ENCODE data around the gene GNRHR. TPM values are rescaled to one million over a fixed set of nuclear protein-coding genes. Genes with fewer than 3 reads are reported as not detected.

GNRHR gene
- total RNA-seq, 4 donors from 2014 or later: not detected

GRCh38 chr4:67749286-67749685 lies 4.9 kb downstream of the GNRHR start:
- Histone ChIP-seq H3K36me3 (no peaks in the 10 kb centered on the region), H3K27me3 (no peaks in the 10 kb centered on the region), H3K4me1 (peaks cover 0 to 6% (median 0%) of the 10 kb centered on the region in 3 donors), H3K4me3 (no peak overlapping the region), H3K9me3 (no peaks in the 10 kb centered on the region), H3K27ac (no peak overlapping the region)
- ATAC-seq: no peak
- 82 to 86% methylated on average over 3 of the region's 3 CpGs for WGBS, 2 donors (ENCODE audit: low coverage in 1 of 2)
- TF ChIP-seq POLR2A (IDR thresholded peaks at IDR 0.05) (no peak), POLR2AphosphoS5 (IDR thresholded peaks at IDR 0.05) (no peak), EP300 (IDR thresholded peaks at IDR 0.05) (no peak)
- TF ChIP-seq, protein P1, sequence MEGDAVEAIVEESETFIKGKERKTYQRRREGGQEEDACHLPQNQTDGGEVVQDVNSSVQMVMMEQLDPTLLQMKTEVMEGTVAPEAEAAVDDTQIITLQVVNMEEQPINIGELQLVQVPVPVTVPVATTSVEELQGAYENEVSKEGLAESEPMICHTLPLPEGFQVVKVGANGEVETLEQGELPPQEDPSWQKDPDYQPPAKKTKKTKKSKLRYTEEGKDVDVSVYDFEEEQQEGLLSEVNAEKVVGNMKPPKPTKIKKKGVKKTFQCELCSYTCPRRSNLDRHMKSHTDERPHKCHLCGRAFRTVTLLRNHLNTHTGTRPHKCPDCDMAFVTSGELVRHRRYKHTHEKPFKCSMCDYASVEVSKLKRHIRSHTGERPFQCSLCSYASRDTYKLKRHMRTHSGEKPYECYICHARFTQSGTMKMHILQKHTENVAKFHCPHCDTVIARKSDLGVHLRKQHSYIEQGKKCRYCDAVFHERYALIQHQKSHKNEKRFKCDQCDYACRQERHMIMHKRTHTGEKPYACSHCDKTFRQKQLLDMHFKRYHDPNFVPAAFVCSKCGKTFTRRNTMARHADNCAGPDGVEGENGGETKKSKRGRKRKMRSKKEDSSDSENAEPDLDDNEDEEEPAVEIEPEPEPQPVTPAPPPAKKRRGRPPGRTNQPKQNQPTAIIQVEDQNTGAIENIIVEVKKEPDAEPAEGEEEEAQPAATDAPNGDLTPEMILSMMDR (IDR thresholded peaks at IDR 0.05): no peak

DNA sequence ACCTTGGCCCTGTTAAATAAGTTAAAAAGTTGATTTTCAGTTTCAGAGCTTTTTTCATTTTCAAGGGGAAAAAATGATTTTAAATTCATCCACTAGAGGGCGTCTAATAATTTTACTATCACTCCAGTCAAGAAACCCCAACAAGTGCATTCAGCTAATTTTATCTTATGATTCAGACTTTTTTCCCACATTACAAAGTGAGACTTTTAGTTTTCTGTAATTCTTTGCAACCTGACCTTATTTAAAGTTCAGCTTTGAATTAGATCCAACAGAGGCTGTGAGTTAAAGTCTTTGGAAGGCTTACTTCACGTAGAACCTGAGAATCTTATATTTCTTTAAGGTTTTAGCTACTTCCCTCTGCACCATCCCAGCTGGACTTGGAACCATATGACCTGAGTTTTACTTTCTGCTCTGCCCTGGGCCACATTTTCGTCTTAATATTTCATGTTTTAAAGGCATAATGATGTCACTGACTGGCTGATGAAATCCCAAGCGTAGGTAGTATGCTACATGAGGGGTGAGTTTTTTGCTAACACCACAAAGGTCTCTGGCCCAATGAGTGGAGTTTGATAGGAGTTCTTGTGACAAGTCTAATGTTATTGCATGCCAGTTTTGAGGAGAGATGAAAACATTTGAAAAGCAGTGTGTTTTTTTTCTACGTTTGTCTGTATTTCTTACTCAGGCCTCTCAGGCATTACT lies 7.2 kb downstream of the GNRHR start:
- no peaks in the 10 kb centered on the region for H3K36me3 ChIP-seq
- no peak for ATAC-seq
- no peak for TF ChIP-seq POLR2AphosphoS5 (IDR thresholded peaks at IDR 0.05)
- TF ChIP-seq, protein P1 (IDR thresholded peaks at IDR 0.05): peak; percentile 39 to 64 (median 52)
- TF ChIP-seq POLR2A (IDR thresholded peaks at IDR 0.05): no peak
- no peaks in the 10 kb centered on the region for H3K27me3 ChIP-seq
- H3K4me1 ChIP-seq: peaks cover 0 to 6% (median 0%) of the 10 kb centered on the region in 3 donors
- no peaks in the 10 kb centered on the region for H3K9me3 ChIP-seq
- H3K4me3 ChIP-seq: no peak overlapping the region
- WGBS, 2 donors (ENCODE audit: low coverage in 1 of 2): 54 to 55% methylated on average over 4 to 5 of the region's 5 CpGs
- no peak overlapping the region for H3K27ac ChIP-seq

DNA sequence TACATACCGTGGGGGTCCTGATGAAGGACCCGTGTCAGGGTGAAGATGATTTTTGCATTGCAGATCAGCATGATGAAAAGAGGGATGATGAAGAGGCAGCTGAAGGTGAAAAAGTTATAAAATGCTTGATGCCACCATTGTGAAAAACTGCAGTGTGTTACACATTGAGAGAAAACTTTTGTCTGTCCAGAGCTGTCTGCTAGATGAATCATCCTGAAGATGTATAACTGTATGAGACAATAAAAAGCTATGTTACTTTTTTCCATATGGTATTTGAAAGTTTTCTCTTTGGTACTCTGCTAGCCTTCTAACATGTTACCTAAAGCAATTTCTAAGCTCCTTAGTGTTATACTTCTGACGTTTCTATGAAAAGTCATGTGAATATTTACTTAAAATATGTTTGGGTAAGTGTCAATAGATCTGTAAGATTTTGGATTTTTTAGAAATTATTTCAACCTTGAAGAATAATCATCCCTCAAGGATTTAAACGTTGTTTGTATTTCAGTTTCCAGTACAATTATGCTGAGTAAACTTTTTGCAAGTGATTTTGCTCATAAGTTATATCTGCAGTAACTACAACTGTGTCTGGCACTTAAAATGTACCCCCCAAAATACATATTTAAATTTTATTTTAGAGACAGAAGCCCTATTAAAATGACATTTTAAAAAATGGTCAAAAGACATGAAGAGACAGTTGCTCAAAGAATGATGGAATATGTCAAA lies 9.5 kb downstream of the GNRHR start:
- Histone ChIP-seq H3K27me3 (no peaks in the 10 kb centered on the region), H3K27ac (no peak overlapping the region), H3K36me3 (no peaks in the 10 kb centered on the region), H3K9me3 (no peaks in the 10 kb centered on the region), H3K4me3 (no peak overlapping the region), H3K4me1 (peaks cover 0 to 6% (median 0%) of the 10 kb centered on the region in 3 donors)
- TF ChIP-seq, protein P1 (IDR thresholded peaks at IDR 0.05): no peak
- no peak for TF ChIP-seq EP300 (IDR thresholded peaks at IDR 0.05)
- TF ChIP-seq POLR2A (IDR thresholded peaks at IDR 0.05): no peak
- TF ChIP-seq POLR2AphosphoS5 (IDR thresholded peaks at IDR 0.05): no peak
- no peak for ATAC-seq
- 43 to 69% methylated on average over 3 to 4 of the region's 4 CpGs for WGBS, 2 donors (ENCODE audit: low coverage in 1 of 2)

DNA sequence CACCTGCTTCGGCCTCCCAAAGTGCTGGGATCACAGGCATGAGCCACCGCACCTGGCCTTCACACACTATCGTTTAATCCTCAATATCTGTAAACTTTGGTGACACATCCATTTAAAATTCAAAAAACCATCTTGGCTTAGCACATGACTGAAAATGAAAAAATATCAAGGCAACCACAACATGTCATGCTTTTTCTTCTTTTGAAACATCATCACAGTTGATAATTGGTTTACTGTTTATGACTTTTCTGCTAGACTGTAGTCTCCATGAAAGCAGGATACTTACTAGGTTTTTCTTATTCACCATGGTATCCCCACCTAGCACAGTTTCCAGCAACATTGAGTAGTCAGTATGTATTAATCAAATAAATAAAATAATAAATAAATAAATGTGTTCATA lies 11.0 kb downstream of the GNRHR start:
- no peak for ATAC-seq
- no peak overlapping the region for H3K27ac ChIP-seq
- H3K36me3 ChIP-seq: no peaks in the 10 kb centered on the region
- 100% methylated on average over 3 of the region's 3 CpGs; no CpG with 5 or more reads in 1 of the 2 donors for WGBS, 2 donors (ENCODE audit: low coverage in 1 of 2)
- H3K4me1 ChIP-seq: peaks cover 0 to 6% (median 0%) of the 10 kb centered on the region in 3 donors
- no peak overlapping the region for H3K4me3 ChIP-seq
- H3K27me3 ChIP-seq: no peaks in the 10 kb centered on the region
- TF ChIP-seq, protein P1 (IDR thresholded peaks at IDR 0.05): no peak
- TF ChIP-seq EP300 (IDR thresholded peaks at IDR 0.05) (no peak), POLR2AphosphoS5 (IDR thresholded peaks at IDR 0.05) (no peak), POLR2A (IDR thresholded peaks at IDR 0.05) (no peak)
- no peaks in the 10 kb centered on the region for H3K9me3 ChIP-seq
